A375 (cell line): ENCODE data around the gene GRPEL2. TPM values are rescaled to one million over a fixed set of nuclear protein-coding genes. Genes with fewer than 3 reads are reported as not detected.

Experiments used
- total RNA-seq: library from RNA; depleted of rRNA; stranded (reverse); fragments of >200 nt; shearing (Covaris generic); gene quantifications from 2 replicates; pipeline ENCODE4 v1.2.3, GENCODE V29; 2014; rRNA removed

The GRPEL2 gene, protein sequence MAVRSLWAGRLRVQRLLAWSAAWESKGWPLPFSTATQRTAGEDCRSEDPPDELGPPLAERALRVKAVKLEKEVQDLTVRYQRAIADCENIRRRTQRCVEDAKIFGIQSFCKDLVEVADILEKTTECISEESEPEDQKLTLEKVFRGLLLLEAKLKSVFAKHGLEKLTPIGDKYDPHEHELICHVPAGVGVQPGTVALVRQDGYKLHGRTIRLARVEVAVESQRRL
- total RNA-seq: 36.2 and 42.0 TPM in 2 replicates

DNA sequence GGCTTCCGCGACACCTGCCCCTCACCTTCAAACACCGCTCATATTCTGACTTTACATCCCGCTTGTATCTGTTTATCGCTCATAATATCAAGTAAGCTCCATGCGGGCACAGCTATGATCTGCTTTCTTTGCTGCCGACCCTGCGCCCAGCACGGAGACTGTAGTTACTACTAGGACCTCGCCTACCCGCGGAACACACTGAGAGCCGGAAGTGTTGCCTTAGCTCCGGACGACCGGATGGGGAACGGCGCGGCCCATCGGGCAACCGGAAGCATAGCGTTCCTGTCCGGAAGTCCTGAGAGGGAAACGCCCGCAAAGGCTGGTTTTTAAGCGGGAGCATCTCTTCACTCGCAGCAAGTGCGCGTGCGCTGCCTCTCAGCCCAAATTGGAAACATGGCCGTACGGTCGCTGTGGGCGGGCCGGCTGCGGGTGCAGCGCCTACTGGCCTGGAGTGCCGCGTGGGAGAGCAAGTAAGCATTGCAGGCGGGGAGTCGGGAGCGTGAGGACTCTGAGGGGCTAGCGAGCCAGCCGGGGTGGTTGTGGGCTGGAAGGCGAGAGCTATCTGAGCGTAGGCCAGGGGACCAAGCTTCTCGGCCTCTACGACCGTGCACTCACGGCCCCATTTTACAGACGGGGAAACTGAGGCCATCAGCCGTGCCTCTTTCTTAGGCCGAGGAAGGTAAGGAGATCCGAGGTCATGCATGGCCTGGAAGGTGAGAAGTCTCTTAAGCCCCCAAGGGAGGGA, at the start of gene GRPEL2:
Gene GRPEL2 (plus strand): TSS at position 353 of the 745 bp plus-strand sequence. CDS start 41 bp downstream, at position 394.

DNA sequence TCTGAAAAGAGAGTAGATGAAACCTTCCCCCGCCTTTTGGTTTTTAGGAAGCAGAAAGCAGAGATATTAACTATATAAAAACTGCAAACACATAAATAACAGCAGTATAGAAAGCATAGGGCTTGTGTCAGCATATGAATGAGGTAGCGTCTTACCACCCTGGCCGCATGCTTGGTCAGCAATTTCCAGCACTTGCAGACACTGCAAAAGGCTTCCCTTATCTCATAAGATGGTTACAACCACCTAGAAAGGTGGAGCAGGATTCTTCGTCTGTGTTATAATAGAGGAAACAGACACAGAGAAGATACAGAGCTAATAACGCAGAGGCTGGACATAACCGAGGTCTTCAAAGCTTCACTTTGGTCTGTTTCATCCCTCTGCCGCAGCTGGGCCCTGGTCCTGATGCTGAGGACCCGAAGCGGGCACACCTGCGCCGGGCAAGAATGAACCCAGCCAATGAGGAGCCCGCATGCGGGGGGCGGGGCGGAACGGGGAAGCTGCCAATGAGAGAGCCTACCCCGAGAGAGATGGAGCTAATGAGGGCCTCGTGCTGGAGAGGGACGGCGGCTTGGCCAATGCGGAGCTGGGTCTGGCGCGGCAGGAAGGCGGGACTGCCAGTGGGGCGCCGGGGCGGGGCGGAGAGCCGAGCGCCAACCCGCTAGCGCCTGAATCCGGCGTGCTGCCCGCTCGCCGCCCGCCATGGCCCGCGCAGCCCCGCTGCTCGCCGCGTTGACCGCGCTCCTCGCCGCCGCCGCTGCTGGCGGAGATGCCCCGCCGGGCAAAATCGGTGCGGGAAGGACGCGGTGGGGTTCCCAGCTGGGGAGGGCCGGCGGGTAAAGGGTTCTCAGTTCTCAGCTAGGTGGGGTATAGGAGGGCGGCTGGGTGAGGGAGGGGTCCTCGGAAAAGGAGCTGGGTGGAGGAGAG, 12.3 kb downstream of the GRPEL2 start, which contains the start of gene PCYOX1L:
Gene PCYOX1L (plus strand): TSS at position 677 of the 924 bp plus-strand sequence. CDS start 23 bp downstream, at position 700.

DNA sequence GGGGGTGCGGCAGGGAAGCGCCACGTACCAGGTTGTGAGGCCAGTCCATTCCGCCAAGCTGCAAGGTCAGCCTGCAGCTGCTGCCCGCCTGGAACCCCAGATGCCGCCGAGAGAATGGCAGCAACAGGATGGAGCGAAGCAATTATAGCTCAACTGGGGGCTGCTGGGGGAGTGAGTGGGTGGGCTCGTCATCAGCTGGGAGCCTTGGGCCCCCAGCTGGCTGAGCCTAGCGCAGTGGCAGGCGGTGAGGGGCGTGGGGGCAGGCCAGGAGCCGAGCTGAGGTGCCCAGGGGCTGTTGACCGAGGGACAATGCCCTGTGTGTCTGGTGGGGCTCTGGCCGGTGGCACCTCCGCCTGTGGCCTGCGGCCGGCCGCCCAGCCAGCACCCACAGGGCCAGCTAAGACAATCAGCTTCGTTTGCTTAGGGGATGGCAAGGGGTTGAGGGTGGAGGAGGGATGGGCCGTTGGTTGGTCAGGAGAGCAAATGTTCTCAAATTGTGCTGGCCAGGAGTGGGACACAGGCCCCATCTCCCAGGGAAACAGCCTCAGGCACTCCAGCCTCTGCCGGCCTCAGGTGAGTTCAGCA, 34.0 kb downstream of the GRPEL2 start, which contains the start of gene IL17B:
Gene IL17B (minus strand): TSS at position 116 of the 585 bp plus-strand sequence. CDS start 67 bp downstream, at position 49.

Other genes with a start within 250 kb of the GRPEL2 start
- 3.2 and 3.5 TPM in 2 replicates for gene ABLIM3, start 204.0 kb upstream of the GRPEL2 start, total RNA-seq
- gene AFAP1L1, start 73.6 kb upstream of the GRPEL2 start, total RNA-seq: 13.8 and 15.0 TPM in 2 replicates
- 8.7 and 10.0 TPM in 2 replicates for gene PCYOX1L, start 12.5 kb downstream of the GRPEL2 start, total RNA-seq
- gene IL17B, start 33.8 kb downstream of the GRPEL2 start, total RNA-seq: not detected in 2 replicates
- 327 and 332 TPM in 2 replicates for gene CSNK1A1, start 205.9 kb downstream of the GRPEL2 start, total RNA-seq
- 1.8 and 2.8 TPM in 2 replicates for gene ARHGEF37, start 236.0 kb downstream of the GRPEL2 start, total RNA-seq